Vagina (tissue), 2 donors: ENCODE data around the gene RANBP17.

Source experiments
- POLR2A ChIP-seq, 2 donors: fragments of 450-650 bp; IDR thresholded peaks; one replicate each; pipeline ENCODE4 v1.6.1; 2017; ENCODE audit warnings: antibody characterized with exemption in 2 of 2, mild to moderate bottlenecking in 2 of 2, moderate library complexity in 2 of 2
- TF ChIP-seq, protein P1 (sequence below), 3 experiments: fragments of 450-650 bp in 2 of 3; fragments of 200-600 bp in 1 of 3; sonication (generic) in 1 of 3; IDR thresholded peaks; one replicate each; pipeline ENCODE4 v1.5.1; 2017 to 2019; ENCODE audit warnings: antibody characterized with exemption in 3 of 3, mild to moderate bottlenecking in 2 of 3, moderate library complexity in 2 of 3

DNA sequence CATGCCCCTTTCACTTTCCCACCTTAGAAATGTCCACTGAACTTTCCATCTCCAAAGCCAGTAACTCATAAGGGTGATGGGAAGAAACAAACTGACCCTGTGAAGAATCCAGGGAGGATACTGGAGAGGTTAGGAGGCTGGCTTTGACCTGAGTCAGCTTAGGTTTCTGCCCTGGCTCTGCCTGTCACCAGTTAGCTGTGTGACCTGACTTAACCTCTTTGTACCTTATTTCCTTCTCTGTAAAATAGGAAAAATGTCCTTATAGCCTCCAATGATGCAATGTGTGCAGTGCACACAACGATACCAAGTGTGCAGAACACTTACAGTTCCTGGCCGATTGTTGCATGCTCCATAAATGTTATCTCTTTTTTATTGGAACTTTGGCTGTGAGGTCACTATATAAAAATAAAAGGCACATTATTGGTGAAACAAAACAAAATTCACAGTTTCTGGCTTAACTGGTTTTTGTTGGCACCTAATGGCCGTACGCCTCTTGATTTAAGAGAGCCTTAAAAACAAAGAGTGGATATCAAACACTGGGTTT lies 40.5 kb upstream of the RANBP17 start:
- TF ChIP-seq, protein P1, sequence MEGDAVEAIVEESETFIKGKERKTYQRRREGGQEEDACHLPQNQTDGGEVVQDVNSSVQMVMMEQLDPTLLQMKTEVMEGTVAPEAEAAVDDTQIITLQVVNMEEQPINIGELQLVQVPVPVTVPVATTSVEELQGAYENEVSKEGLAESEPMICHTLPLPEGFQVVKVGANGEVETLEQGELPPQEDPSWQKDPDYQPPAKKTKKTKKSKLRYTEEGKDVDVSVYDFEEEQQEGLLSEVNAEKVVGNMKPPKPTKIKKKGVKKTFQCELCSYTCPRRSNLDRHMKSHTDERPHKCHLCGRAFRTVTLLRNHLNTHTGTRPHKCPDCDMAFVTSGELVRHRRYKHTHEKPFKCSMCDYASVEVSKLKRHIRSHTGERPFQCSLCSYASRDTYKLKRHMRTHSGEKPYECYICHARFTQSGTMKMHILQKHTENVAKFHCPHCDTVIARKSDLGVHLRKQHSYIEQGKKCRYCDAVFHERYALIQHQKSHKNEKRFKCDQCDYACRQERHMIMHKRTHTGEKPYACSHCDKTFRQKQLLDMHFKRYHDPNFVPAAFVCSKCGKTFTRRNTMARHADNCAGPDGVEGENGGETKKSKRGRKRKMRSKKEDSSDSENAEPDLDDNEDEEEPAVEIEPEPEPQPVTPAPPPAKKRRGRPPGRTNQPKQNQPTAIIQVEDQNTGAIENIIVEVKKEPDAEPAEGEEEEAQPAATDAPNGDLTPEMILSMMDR (IDR thresholded peaks at IDR 0.05): no peak
- no peak for TF ChIP-seq POLR2A (IDR thresholded peaks at IDR 0.05)
